Peyer's patch (tissue), 4 donors: ENCODE data around the gene MAP3K12. TPM values are rescaled to one million over a fixed set of nuclear protein-coding genes. Genes with fewer than 3 reads are reported as not detected.

Experiments used
- DNase-seq, 3 donors: peaks; one replicate each; pipeline ENCODE4 v3.0.0-alpha.2; 2017 to 2019
- H3K27ac ChIP-seq, 4 donors: fragments of 200-600 bp; sonication (generic); one replicate each; pipeline ENCODE4 v1.5.1; 2016 to 2019
- H3K27me3 ChIP-seq, 2 donors: fragments of 200-600 bp; sonication (generic); one replicate each; pipeline ENCODE4 v1.5.1; 2019
- H3K36me3 ChIP-seq, 3 donors: fragments of 200-600 bp; sonication (generic); one replicate each; pipeline ENCODE4 v1.5.1; 2016 to 2019
- H3K4me1 ChIP-seq, 4 donors: fragments of 200-600 bp; sonication (generic); one replicate each; pipeline ENCODE4 v1.5.1; 2016 to 2019
- H3K4me3 ChIP-seq, 4 donors: fragments of 200-600 bp; sonication (generic); 1 replicate in 3 of 4; 2 replicates in 1 of 4; pipeline ENCODE4 v1.5.1; 2016 to 2019; ENCODE audit warnings: mild to moderate bottlenecking in 1 of 4
- H3K9me3 ChIP-seq, 4 donors: fragments of 200-600 bp; sonication (generic); one replicate each; pipeline ENCODE4 v1.5.1; 2016 to 2019; ENCODE audit warnings: mild to moderate bottlenecking in 1 of 4
- POLR2A ChIP-seq, 2 donors: fragments of 450-650 bp; IDR thresholded peaks; one replicate each; pipeline ENCODE4 v1.5.1; 2017; ENCODE audit warnings: antibody characterized with exemption in 2 of 2, mild to moderate bottlenecking in 2 of 2, moderate library complexity in 2 of 2
- total RNA-seq, 4 donors: library from RNA; depleted of rRNA; stranded (reverse); fragments of >200 nt; gene quantifications; one replicate each; pipeline ENCODE4 v1.1.0, GENCODE V29; 2016
- TF ChIP-seq, protein P1 (sequence below), 6 experiments: fragments of 450-650 bp in 4 of 6; fragments of 200-600 bp in 2 of 6; sonication (generic) in 1 of 6; IDR thresholded peaks; one replicate each; pipeline ENCODE4 v1.5.1; 2017 to 2019; ENCODE audit warnings: antibody characterized with exemption in 6 of 6, mild to moderate bottlenecking in 3 of 6, moderate library complexity in 1 of 6

The MAP3K12 gene
- total RNA-seq, 4 donors from 2014 or later: 6.5 to 44.6 (median 11.6) TPM

DNA sequence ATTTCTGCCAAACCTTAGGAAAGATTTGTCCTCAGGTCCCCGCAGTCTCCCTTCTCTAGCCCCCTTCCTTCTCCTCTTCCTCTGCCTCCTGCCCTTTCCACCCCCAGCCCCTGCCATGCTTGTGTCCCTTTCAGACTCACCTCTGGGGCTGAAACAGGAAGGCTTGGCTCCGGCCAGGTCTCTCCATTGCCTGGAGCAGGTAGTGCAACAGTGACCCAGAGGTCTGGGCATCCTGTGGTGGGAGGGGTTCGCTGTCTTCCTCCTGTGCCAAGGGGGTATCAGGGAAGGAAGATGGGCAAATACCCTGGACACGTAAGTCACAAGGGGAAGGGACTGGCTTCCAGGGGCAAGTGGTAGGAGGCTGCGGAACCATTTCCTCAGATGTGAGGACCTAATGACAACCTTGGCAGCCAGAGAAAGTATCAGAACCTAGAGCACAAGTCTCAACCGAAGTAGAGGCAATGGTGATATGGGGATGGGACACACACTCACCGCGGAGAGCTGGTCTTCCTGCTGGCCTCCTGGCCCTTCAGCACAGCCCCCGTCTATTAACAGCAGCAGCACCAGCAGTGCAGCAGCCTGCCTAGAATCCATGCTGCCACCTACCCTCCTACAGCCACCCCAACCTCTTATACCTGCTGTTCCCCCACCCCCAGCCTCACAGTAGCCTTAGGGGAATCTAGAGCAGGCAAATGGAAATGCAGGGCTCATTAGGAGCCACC is 7.8 kb upstream of the MAP3K12 start, which contains the start of gene NPFF:
TSS of gene NPFF (minus strand) at position 604 of the 722 bp plus-strand sequence. CDS start at position 594, 10 bp downstream.
- no peak for DNase-seq
- Histone ChIP-seq H3K9me3 (no peaks in the 10 kb centered on the region), H3K27ac (no peak within 1 kb of the TSS), H3K4me1 (peaks cover under 1 to 9% (median 2%) of the 10 kb centered on the region in 4 donors), H3K27me3 (no peaks in the 10 kb centered on the region), H3K4me3 (no peak within 1 kb of the TSS), H3K36me3 (peaks cover 0 to 38% (median 0%) of the 10 kb centered on the region in 3 donors)
- TF ChIP-seq POLR2A (IDR thresholded peaks at IDR 0.05): no peak
- TF ChIP-seq, protein P1, sequence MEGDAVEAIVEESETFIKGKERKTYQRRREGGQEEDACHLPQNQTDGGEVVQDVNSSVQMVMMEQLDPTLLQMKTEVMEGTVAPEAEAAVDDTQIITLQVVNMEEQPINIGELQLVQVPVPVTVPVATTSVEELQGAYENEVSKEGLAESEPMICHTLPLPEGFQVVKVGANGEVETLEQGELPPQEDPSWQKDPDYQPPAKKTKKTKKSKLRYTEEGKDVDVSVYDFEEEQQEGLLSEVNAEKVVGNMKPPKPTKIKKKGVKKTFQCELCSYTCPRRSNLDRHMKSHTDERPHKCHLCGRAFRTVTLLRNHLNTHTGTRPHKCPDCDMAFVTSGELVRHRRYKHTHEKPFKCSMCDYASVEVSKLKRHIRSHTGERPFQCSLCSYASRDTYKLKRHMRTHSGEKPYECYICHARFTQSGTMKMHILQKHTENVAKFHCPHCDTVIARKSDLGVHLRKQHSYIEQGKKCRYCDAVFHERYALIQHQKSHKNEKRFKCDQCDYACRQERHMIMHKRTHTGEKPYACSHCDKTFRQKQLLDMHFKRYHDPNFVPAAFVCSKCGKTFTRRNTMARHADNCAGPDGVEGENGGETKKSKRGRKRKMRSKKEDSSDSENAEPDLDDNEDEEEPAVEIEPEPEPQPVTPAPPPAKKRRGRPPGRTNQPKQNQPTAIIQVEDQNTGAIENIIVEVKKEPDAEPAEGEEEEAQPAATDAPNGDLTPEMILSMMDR (IDR thresholded peaks at IDR 0.05): no peak

DNA sequence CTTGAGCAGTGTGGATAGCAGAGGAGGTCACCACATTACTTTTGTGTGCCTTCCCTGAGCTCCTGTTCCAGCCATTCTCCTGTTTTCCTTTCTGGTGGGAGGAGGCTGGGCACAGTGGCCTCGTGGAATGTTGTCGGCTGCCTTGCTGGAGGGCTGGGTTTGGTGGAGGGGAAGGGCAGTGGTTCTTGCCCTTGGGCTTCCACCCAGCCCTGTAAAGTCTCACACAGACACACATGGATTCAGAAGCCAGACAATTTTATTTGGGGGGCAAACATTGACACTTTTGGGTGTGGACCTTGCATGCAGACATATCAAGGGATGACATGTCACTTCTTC is 7.2 kb upstream of the MAP3K12 start:
- no peak overlapping the region for H3K27ac ChIP-seq
- TF ChIP-seq, protein P1 (IDR thresholded peaks at IDR 0.05): no peak
- TF ChIP-seq POLR2A (IDR thresholded peaks at IDR 0.05): no peak
- H3K36me3 ChIP-seq: peaks cover 0 to 34% (median 0%) of the 10 kb centered on the region in 3 donors

DNA sequence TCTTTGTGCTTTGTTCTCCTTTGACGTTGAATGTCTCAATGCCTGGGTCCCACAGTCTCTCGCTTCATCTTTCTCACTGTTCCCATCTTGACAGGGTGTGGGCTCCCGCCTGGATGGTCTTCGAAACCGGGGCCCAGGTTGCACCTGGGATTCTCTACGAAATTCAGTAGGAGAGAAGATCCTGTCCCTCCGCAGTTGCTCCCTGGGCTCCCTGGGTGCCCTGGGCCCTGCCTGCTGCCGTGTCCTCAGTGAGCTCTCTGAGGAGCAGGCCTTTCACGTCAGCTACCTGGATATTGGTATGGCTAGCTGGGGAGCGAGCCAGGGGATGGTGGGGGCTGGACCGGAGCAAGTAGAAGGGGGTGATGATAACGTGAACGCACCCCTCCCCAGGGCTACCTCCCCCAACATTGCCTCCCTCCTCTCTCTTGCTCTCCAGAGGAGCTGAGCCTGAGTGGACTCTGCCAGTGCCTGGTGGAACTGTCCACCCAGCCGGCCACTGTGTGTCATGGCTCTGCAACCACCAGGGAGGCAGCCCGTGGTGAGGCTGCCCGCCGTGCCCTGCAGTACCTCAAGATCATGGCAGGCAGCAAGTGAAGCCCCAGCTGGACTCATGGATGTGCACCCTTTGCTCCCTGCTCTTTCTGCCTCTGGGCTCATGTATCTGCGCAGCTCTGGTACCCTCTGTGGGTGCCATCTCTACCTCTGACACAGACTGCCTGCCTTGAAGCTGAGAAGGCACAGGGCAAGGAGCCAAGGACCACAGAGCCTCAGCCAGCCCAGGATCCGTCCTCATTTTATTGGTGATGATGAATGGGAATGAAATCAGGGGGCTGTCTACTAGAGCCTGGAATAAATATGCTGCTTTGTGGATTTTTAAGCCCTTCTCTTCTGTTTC is 6.5 kb upstream of the MAP3K12 start:
- H3K4me3 ChIP-seq: no peak overlapping the region
- DNase-seq: no peak
- no peaks in the 10 kb centered on the region for H3K27me3 ChIP-seq
- no peak for TF ChIP-seq POLR2A (IDR thresholded peaks at IDR 0.05)
- TF ChIP-seq, protein P1 (IDR thresholded peaks at IDR 0.05): no peak
- no peaks in the 10 kb centered on the region for H3K9me3 ChIP-seq
- no peak overlapping the region for H3K27ac ChIP-seq
- peaks cover 5 to 14% (median 8%) of the 10 kb centered on the region in 4 donors for H3K4me1 ChIP-seq
- peaks cover 0 to 30% (median 0%) of the 10 kb centered on the region in 3 donors for H3K36me3 ChIP-seq

More for the DNA sequence above, 7.2 kb upstream of the MAP3K12 start:
- no peak for DNase-seq
- Histone ChIP-seq H3K9me3 (no peaks in the 10 kb centered on the region), H3K27me3 (no peaks in the 10 kb centered on the region), H3K4me1 (peaks cover 5 to 14% (median 8%) of the 10 kb centered on the region in 4 donors), H3K4me3 (no peak overlapping the region)

DNA sequence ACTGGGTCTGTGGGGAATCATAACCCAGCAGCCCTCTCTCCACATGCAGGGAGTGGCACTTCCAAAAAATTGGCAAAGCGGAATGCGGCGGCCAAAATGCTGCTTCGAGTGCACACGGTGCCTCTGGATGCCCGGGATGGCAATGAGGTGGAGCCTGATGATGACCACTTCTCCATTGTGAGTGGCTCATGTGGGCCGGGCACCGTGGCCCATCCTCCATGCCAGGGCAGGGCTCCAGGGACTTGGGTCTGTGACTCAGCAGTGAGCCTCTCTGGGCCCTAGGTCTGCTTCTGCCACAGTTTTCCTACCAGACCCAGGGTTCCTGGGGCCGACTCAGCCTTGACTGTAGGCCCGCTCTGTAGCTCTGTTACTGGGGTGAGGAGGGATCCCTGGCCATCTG is 5.8 kb upstream of the MAP3K12 start:
- Histone ChIP-seq H3K27me3 (no peaks in the 10 kb centered on the region), H3K4me3 (no peak overlapping the region), H3K4me1 (peaks cover 5 to 14% (median 8%) of the 10 kb centered on the region in 4 donors), H3K9me3 (no peaks in the 10 kb centered on the region), H3K27ac (no peak overlapping the region), H3K36me3 (peaks cover 0 to 26% (median 0%) of the 10 kb centered on the region in 3 donors)
- TF ChIP-seq, protein P1 (IDR thresholded peaks at IDR 0.05): no peak
- TF ChIP-seq POLR2A (IDR thresholded peaks at IDR 0.05): no peak
- DNase-seq: no peak

DNA sequence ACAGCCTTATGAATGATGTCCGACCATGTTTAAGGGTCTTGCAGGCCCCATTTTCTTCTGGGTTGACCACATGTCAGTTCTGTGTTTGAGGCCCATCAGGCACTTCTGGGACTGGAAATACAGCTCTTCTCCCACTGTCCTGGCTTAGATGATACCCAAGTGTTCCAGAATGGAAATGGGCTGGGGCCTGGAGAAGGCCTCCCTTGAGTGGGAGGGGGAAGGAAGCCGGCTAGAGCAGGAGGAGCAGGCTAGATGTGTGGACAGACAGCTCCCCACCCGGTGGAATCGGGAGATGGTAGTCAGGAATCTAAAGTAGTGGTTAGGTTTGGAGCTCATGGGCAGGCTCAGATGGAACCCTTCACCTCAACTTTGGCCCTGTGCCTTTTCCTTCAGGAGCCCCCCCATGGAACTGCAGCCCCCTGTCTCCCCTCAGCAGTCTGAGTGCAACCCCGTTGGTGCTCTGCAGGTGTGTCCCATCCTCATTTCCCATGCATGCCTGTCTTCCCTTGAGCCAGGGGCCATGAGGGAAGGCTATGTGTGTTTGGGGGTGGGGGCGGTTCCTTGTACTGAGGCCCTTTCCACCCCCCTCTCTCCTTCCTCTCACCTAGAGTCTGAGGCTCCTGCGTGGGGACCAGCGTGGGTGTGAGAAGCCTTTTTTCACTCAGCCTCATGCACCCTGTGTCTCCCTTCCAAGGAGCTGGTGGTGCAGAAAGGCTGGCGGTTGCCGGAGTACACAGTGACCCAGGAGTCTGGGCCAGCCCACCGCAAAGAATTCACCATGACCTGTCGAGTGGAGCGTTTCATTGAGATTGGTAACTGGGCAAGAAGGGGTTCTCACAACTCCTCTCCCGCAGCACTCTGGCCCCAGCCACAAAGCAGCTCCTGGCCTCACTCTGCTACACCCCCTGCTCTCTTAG is 5.0 kb upstream of the MAP3K12 start:
- H3K27me3 ChIP-seq: no peaks in the 10 kb centered on the region
- H3K27ac ChIP-seq: no peak overlapping the region
- no peak for DNase-seq
- no peak overlapping the region for H3K4me3 ChIP-seq
- peaks cover 0 to 26% (median 0%) of the 10 kb centered on the region in 3 donors for H3K36me3 ChIP-seq
- H3K9me3 ChIP-seq: no peaks in the 10 kb centered on the region
- H3K4me1 ChIP-seq: peaks cover 5 to 15% (median 11%) of the 10 kb centered on the region in 4 donors
- TF ChIP-seq, protein P1 (IDR thresholded peaks at IDR 0.05): no peak
- TF ChIP-seq POLR2A (IDR thresholded peaks at IDR 0.05): no peak
